Endodermal cell (in vitro differentiated cells): Measurements from ENCODE around the gene DNM3. TPM values are rescaled to one million over a fixed set of nuclear protein-coding genes. Genes with fewer than 3 reads are reported as not detected.

Experiments
- DNase-seq: peaks from one replicate; pipeline ENCODE4 v3.0.0-alpha.2; 2017
- H3K27ac ChIP-seq: 2 replicates; pipeline ENCODE4 v1.5.1; 2013; ENCODE audit warnings: mild to moderate bottlenecking, low read depth, low read length, moderate library complexity
- H3K27me3 ChIP-seq: 2 replicates; pipeline ENCODE4 v1.6.1; 2013; ENCODE audit warnings: mild to moderate bottlenecking, low read length, moderate library complexity; ENCODE audit not compliant: insufficient read depth, control insufficient read depth, poor library complexity, severe bottlenecking
- H3K36me3 ChIP-seq: 2 replicates; pipeline ENCODE4 v1.7.0; 2013; ENCODE audit warnings: mild to moderate bottlenecking, low read length, moderate library complexity; ENCODE audit not compliant: control insufficient read depth, insufficient read depth
- H3K4me1 ChIP-seq: one replicate; pipeline ENCODE4 v1.7.0; 2013; ENCODE audit warnings: low read length; ENCODE audit not compliant: control insufficient read depth, insufficient read depth
- H3K4me3 ChIP-seq: 2 replicates; pipeline ENCODE4 v1.5.1; 2013; ENCODE audit warnings: mild to moderate bottlenecking, low read length, moderate library complexity
- H3K9ac ChIP-seq: 2 replicates; pipeline ENCODE4 v1.6.1; 2013; ENCODE audit warnings: mild to moderate bottlenecking, low read length, moderate library complexity; ENCODE audit not compliant: poor library complexity, severe bottlenecking; ENCODE audit errors: extremely low read depth
- H3K9me3 ChIP-seq: 2 replicates; pipeline ENCODE4 v1.6.1; 2013; ENCODE audit warnings: mild to moderate bottlenecking, low read length, moderate library complexity; ENCODE audit not compliant: control insufficient read depth
- H3K27ac Mint-ChIP-seq: 2 replicates; pipeline ENCODE4 v1.8.0; 2020; ENCODE audit warnings: mixed read lengths
- H3K27me3 Mint-ChIP-seq: 2 replicates; pipeline ENCODE4 v1.8.0; 2021; ENCODE audit warnings: mild to moderate bottlenecking, mixed read lengths; ENCODE audit not compliant: insufficient read depth
- H3K36me3 Mint-ChIP-seq: 2 replicates; pipeline ENCODE4 v1.8.0; 2020; ENCODE audit warnings: low read depth, mixed read lengths
- H3K4me1 Mint-ChIP-seq: 2 replicates; pipeline ENCODE4 v1.8.0; 2020; ENCODE audit warnings: mixed read lengths
- H3K4me3 Mint-ChIP-seq: 2 replicates; pipeline ENCODE4 v1.8.0; 2020; ENCODE audit warnings: mild to moderate bottlenecking, moderate library complexity, mixed read lengths
- H3K9me3 Mint-ChIP-seq: 2 replicates; pipeline ENCODE4 v1.8.0; 2020; ENCODE audit warnings: mild to moderate bottlenecking, mixed read lengths
- CTCF ChIP-seq: fragments of 200-600 bp; sonication (generic); conservative IDR thresholded peaks from 2 replicates; pipeline ENCODE4 v1.5.0; 2021; ENCODE audit warnings: antibody characterized with exemption, mild to moderate bottlenecking
- WGBS, 2 experiments: methylation state at CpG; one replicate each; pipeline versions ENCODE4 v1.1.5 to v1.1.7; 2013; ENCODE audit warnings: missing lambda C conversion rate in 2 of 2, mixed read lengths in 1 of 2; ENCODE audit not compliant: insufficient coverage in 1 of 2, insufficient read length in 1 of 2; 5-methylcytosine and 5-hydroxymethylcytosine counted together
- total RNA-seq, 2 donors: library from RNA; stranded (reverse); fragmentation: NEBNext Ultra II Directional in 1 of 2; extraction: Animal tissue kit (Norgen Biotek cat#: 25700) in 1 of 2; gene quantifications; 2 replicates in 1 of 2; 3 replicates in 1 of 2; pipeline ENCODE4 v1.2.1, GENCODE V29; 2021

Gene DNM3
- total RNA-seq, 2 donors from 2014 or later = 0.53 to 1.8 TPM

- no peak overlapping the region for H3K4me3 Mint-ChIP-seq
- no peak overlapping the region for H3K27ac Mint-ChIP-seq
- 55 to 83% methylated on average over 1 to 3 of the region's 4 CpGs for WGBS, 2 experiments
- no peak for DNase-seq
- H3K9me3 Mint-ChIP-seq = no peaks in the 10 kb centered on the region
- Histone ChIP-seq H3K27me3 (no peaks in the 10 kb centered on the region), H3K9ac (no peak overlapping the region), H3K4me3 (no peak overlapping the region), H3K36me3 (no peaks in the 10 kb centered on the region), H3K27ac (no peak overlapping the region), H3K9me3 (no peaks in the 10 kb centered on the region), H3K4me1 (no peaks in the 10 kb centered on the region)
- no peaks in the 10 kb centered on the region for H3K36me3 Mint-ChIP-seq
- no peaks in the 10 kb centered on the region for H3K27me3 Mint-ChIP-seq
- peaks cover 11% of the 10 kb centered on the region for H3K4me1 Mint-ChIP-seq
- TF ChIP-seq CTCF = no peak
Observed at GRCh38 chr1:171939740-171940139, 98.4 kb downstream of the DNM3 start.

- H3K36me3 ChIP-seq = no peaks in the 10 kb centered on the region
Observed at GRCh38 chr1:171940368-171940767, 99.1 kb downstream of the DNM3 start.

GRCh38 chr1:171941920-171942319 is 100.6 kb downstream of the DNM3 start:
- no peaks in the 10 kb centered on the region for H3K9me3 ChIP-seq
- no peak overlapping the region for H3K4me3 Mint-ChIP-seq
- H3K9me3 Mint-ChIP-seq = no peaks in the 10 kb centered on the region
- no peak for TF ChIP-seq CTCF
- no peak for DNase-seq
- no peak overlapping the region for H3K9ac ChIP-seq
- H3K27me3 ChIP-seq = no peaks in the 10 kb centered on the region
- no peak overlapping the region for H3K27ac ChIP-seq
- peaks cover 11% of the 10 kb centered on the region for H3K4me1 Mint-ChIP-seq
- 86 to 90% methylated on average over 1 of the region's 1 CpG for WGBS, 2 experiments
- H3K27ac Mint-ChIP-seq = no peak overlapping the region
- no peaks in the 10 kb centered on the region for H3K36me3 Mint-ChIP-seq
- no peaks in the 10 kb centered on the region for H3K36me3 ChIP-seq
- no peaks in the 10 kb centered on the region for H3K4me1 ChIP-seq
- no peak overlapping the region for H3K4me3 ChIP-seq
- no peaks in the 10 kb centered on the region for H3K27me3 Mint-ChIP-seq

More at GRCh38 chr1:171940368-171940767, 99.1 kb downstream of the DNM3 start:
- Histone ChIP-seq H3K9me3 (no peaks in the 10 kb centered on the region), H3K4me1 (no peaks in the 10 kb centered on the region), H3K27ac (no peak overlapping the region), H3K27me3 (no peaks in the 10 kb centered on the region), H3K9ac (no peak overlapping the region), H3K4me3 (no peak overlapping the region)
- no peaks in the 10 kb centered on the region for H3K9me3 Mint-ChIP-seq
- H3K27ac Mint-ChIP-seq = no peak overlapping the region
- H3K4me3 Mint-ChIP-seq = no peak overlapping the region
- peaks cover 11% of the 10 kb centered on the region for H3K4me1 Mint-ChIP-seq
- no peak for TF ChIP-seq CTCF
- H3K27me3 Mint-ChIP-seq = no peaks in the 10 kb centered on the region
- H3K36me3 Mint-ChIP-seq = no peaks in the 10 kb centered on the region
- DNase-seq = no peak
